ENCODE data around the gene DLX2. TPM values are rescaled to one million over a fixed set of nuclear protein-coding genes. Genes with fewer than 3 reads are reported as not detected.

The DLX2 gene
- total and polyA plus RNA-seq, 2 donors (not counting 3 experiments of a cell fraction or from before 2014, with no cell fraction given) = not detected

- Histone ChIP-seq H3K27ac (ENCODE audit: insufficient read depth, low read depth, low read length) (no peak overlapping the region), H3K4me1 (ENCODE audit: control insufficient read depth, extremely low read depth, insufficient read depth, low read length) (peaks cover 20% of the 10 kb centered on the region), H3K4me3 (replicated peaks in 1 of 3; ENCODE audit: insufficient read depth in 1 of 3, low read depth in 1 of 3, low read length in 3 of 3) (no peak overlapping the region), H4K20me1 (replicated peaks; ENCODE audit: control insufficient read depth, extremely low read depth, insufficient read depth, low read length) (no peaks in the 10 kb centered on the region), H3K36me3 (ENCODE audit: control insufficient read depth in 2 of 2, extremely low read depth in 1 of 2, insufficient read depth in 2 of 2, low read length in 2 of 2) (no peaks in the 10 kb centered on the region), H2AFZ (ENCODE audit: low read depth, low read length) (no peak overlapping the region), H3K9me1 (replicated peaks; ENCODE audit: control insufficient read depth, extremely low read depth, insufficient read depth, low read length) (no peaks in the 10 kb centered on the region), H3K4me2 (ENCODE audit: insufficient read depth, low read length) (no peak overlapping the region), H3K9me3 (replicated peaks; ENCODE audit: control insufficient read depth, insufficient read depth, low read length) (no peaks in the 10 kb centered on the region), H3K79me2 (ENCODE audit: control insufficient read depth, insufficient read depth, low read length) (no peaks in the 10 kb centered on the region), H3K9ac (replicated peaks; ENCODE audit: extremely low read depth, insufficient read depth, low read length) (no peak overlapping the region), H3K27me3 (ENCODE audit: control insufficient read depth in 2 of 2, insufficient read depth in 2 of 2, low read length in 2 of 2) (peaks cover 67 to 82% of the 10 kb centered on the region in 2 experiments)
- DNase-seq (ENCODE audit: low read depth, low spot score) (no peak), FAIRE-seq (no peak)
- no TSS peak for BruUV-seq (replicated peaks)
- ChIA-PET POLR2A (no interaction called here), CTCF (interaction anchor here (1.0 to 1.9 kb wide), 6 partner anchors 9 to 24 kb away, joined by 3 to 8 read pairs (median 4); partner anchors contain the start of gene DLX2)
- dilution Hi-C loops (cut with MboI; ENCODE audit: extremely low pct_ligation_motif_present, low sequenced_read_pairs) = no loop called here
- TF ChIP-seq JUN (IDR thresholded peaks at IDR 0.05; ENCODE audit: borderline replicate concordance, insufficient read depth, insufficient read length, low read depth) (no peak), FOS (IDR thresholded peaks at IDR 0.05; ENCODE audit: borderline replicate concordance, insufficient read depth, low read length) (no peak), GATA2 (IDR thresholded peaks at IDR 0.05; ENCODE audit: insufficient read depth, insufficient read length, low read depth, low read length) (no peak), EZH2 (IDR thresholded peaks at IDR 0.05; ENCODE audit: borderline replicate concordance, low read depth, low read length, severe bottlenecking) (no peak), CTCF (IDR thresholded peaks at IDR 0.05; ENCODE audit: extremely low read depth in 1 of 2, insufficient read depth in 1 of 2, low read depth in 1 of 2, low read length in 2 of 2) (no peak), POLR2AphosphoS5 (IDR thresholded peaks at IDR 0.05; ENCODE audit: insufficient read depth, low read depth, low read length) (no peak), POLR2A (IDR thresholded peaks at IDR 0.05; ENCODE audit: low read depth, low read length) (no peak), MYC (IDR thresholded peaks at IDR 0.05; ENCODE audit: low read depth, low read length) (no peak), MAX (IDR thresholded peaks at IDR 0.05; ENCODE audit: insufficient read depth, insufficient read length) (no peak)
- intact Hi-C loops (cut with micrococcal nuclease) = no loop called here
Measured at GRCh38 chr2:172082105-172082943, 20.4 kb downstream of the DLX2 start.
